H1 (cell line): Measurements from ENCODE around the gene MFNG. TPM values are rescaled to one million over a fixed set of nuclear protein-coding genes. Genes with fewer than 3 reads are reported as not detected.

ENCODE experiments used
- CTCF ChIA-PET: fragments of 300-600 bp; sonication (Branson Sonifier 250); formaldehyde crosslinking; loops from one replicate; lab custom pipeline; 2021; ENCODE audit not compliant: partially characterized antibody; lab: Charles Lee
- POLR2A ChIA-PET: fragments of 300-600 bp; sonication (Branson Sonifier 250); formaldehyde crosslinking; loops from one replicate; lab custom pipeline; 2021; ENCODE audit warnings: inconsistent platforms; ENCODE audit not compliant: partially characterized antibody; lab: Charles Lee
- DNase-seq, 2 experiments: peaks; one replicate each; pipeline versions ENCODE4 v3.0.0 to v3.0.0-alpha.2; 2010 to 2022; ENCODE audit warnings: low spot score in 2 of 2, low read depth in 1 of 2, mixed read lengths in 1 of 2
- FAIRE-seq: peaks from 2 replicates; lab custom pipeline; 2011; peaks lifted over from hg19 to GRCh38; lab: Jason Lieb, UNC
- H2AFZ ChIP-seq: 2 replicates; pipeline ENCODE4 v1.8.1; 2012; ENCODE audit warnings: low read length, inconsistent platforms
- H2AK5ac ChIP-seq: 2 replicates; pipeline ENCODE4 v1.6.1; 2013; ENCODE audit warnings: low read depth, low read length
- H2BK120ac ChIP-seq: replicated peaks from 2 replicates; pipeline ENCODE3; 2013; ENCODE audit warnings: low read depth, low read length, inconsistent platforms
- H2BK12ac ChIP-seq: 2 replicates; pipeline ENCODE4 v1.6.1; 2013; ENCODE audit warnings: low read depth, low read length
- H2BK15ac ChIP-seq: 2 replicates; pipeline ENCODE4 v1.6.1; 2013; ENCODE audit warnings: low read length
- H2BK20ac ChIP-seq: 2 replicates; pipeline ENCODE4 v1.6.1; 2013; ENCODE audit warnings: low read length
- H2BK5ac ChIP-seq: 2 replicates; pipeline ENCODE4 v1.6.1; 2013; ENCODE audit warnings: low read depth, low read length
- H3K14ac ChIP-seq: 2 replicates; pipeline ENCODE4 v1.6.1; 2013; ENCODE audit warnings: inconsistent platforms; ENCODE audit not compliant: insufficient read length
- H3K18ac ChIP-seq: 2 replicates; pipeline ENCODE4 v1.6.1; 2013; ENCODE audit warnings: low read length; ENCODE audit errors: extremely low read depth
- H3K23ac ChIP-seq: 2 replicates; pipeline ENCODE4 v1.6.1; 2013; ENCODE audit warnings: inconsistent platforms; ENCODE audit not compliant: insufficient read length
- H3K23me2 ChIP-seq: 2 replicates; pipeline ENCODE4 v1.6.1; 2013; ENCODE audit warnings: low read depth, low read length
- H3K27ac ChIP-seq: 2 replicates; pipeline ENCODE4 v1.6.1; 2011; ENCODE audit warnings: low read depth, low read length, inconsistent platforms
- H3K27me3 ChIP-seq, 4 experiments: replicated peaks in 1 of 4; 1 replicate in 1 of 4; 2 replicates in 3 of 4; pipeline versions ENCODE4 v1.6.1 to v1.8.1; 2011 to 2013; ENCODE audit warnings: low read length in 3 of 4, mild to moderate bottlenecking in 3 of 4, inconsistent platforms in 2 of 4, mixed read lengths in 2 of 4, moderate library complexity in 1 of 4; ENCODE audit not compliant: control insufficient read depth in 3 of 4, insufficient read depth in 3 of 4; ENCODE audit errors: extremely low read depth in 1 of 4
- H3K36me3 ChIP-seq, 4 experiments: 2 replicates each; pipeline versions ENCODE4 v1.6.1 to v1.8.1; 2011 to 2013; ENCODE audit warnings: mild to moderate bottlenecking in 4 of 4, low read length in 3 of 4, moderate library complexity in 2 of 4, control low read depth in 1 of 4, inconsistent platforms in 1 of 4; ENCODE audit not compliant: insufficient read depth in 4 of 4, control insufficient read depth in 2 of 4
- H3K4ac ChIP-seq: replicated peaks from 2 replicates; pipeline ENCODE3; 2013; ENCODE audit warnings: low read length, low read depth, mixed read lengths, inconsistent platforms; ENCODE audit not compliant: insufficient read length
- H3K4me1 ChIP-seq, 4 experiments: replicated peaks in 1 of 4; 1 replicate in 1 of 4; 2 replicates in 3 of 4; pipeline versions ENCODE4 v1.6.1 to v1.8.1; 2011 to 2013; ENCODE audit warnings: low read length in 3 of 4, inconsistent platforms in 2 of 4, mixed read lengths in 1 of 4; ENCODE audit not compliant: insufficient read depth in 4 of 4, control insufficient read depth in 3 of 4
- H3K4me2 ChIP-seq, 2 experiments: 2 replicates each; pipeline versions ENCODE4 v1.6.1 to v1.8.1; 2011 to 2013; ENCODE audit warnings: low read depth in 2 of 2, low read length in 2 of 2, control low read depth in 1 of 2, inconsistent platforms in 1 of 2, mild to moderate bottlenecking in 1 of 2; ENCODE audit not compliant: insufficient read depth in 1 of 2
- H3K4me3 ChIP-seq, 4 experiments: fragments of 200-600, 300-600 bp in 1 of 4; sonication (generic), shearing (Covaris generic), sonication (Bioruptor Twin) in 1 of 4; 2 replicates each; pipeline versions ENCODE4 v1.5.1 to v1.8.1; 2011 to 2016; ENCODE audit warnings: low read length in 4 of 4, low read depth in 3 of 4, control low read depth in 2 of 4, inconsistent platforms in 2 of 4, mild to moderate bottlenecking in 2 of 4, mixed read lengths in 1 of 4, moderate library complexity in 1 of 4; ENCODE audit not compliant: insufficient read depth in 2 of 4; ENCODE audit errors: extremely low read depth in 1 of 4
- H3K56ac ChIP-seq: replicated peaks from 2 replicates; pipeline ENCODE3; 2013; ENCODE audit warnings: low read depth, mild to moderate bottlenecking, mixed read lengths, low read length, inconsistent platforms; ENCODE audit not compliant: insufficient read length
- H3K79me1 ChIP-seq: 2 replicates; pipeline ENCODE4 v1.6.1; 2013; ENCODE audit warnings: low read depth, low read length, control low read depth
- H3K79me2 ChIP-seq, 2 experiments: 2 replicates each; pipeline versions ENCODE4 v1.6.1 to v1.8.1; 2012 to 2013; ENCODE audit warnings: low read length in 2 of 2, mild to moderate bottlenecking in 2 of 2, inconsistent platforms in 1 of 2; ENCODE audit not compliant: insufficient read depth in 2 of 2, control insufficient read depth in 1 of 2
- H3K9ac ChIP-seq, 4 experiments: replicated peaks in 1 of 4; 1 replicate in 1 of 4; 2 replicates in 3 of 4; pipeline versions ENCODE4 v1.6.1 to v1.8.1; 2011 to 2013; ENCODE audit warnings: low read depth in 3 of 4, low read length in 3 of 4, control low read depth in 2 of 4, mild to moderate bottlenecking in 2 of 4, moderate library complexity in 2 of 4, inconsistent platforms in 1 of 4; ENCODE audit errors: extremely low read depth in 1 of 4
- H3K9me3 ChIP-seq, 2 experiments: 2 replicates each; pipeline versions ENCODE4 v1.6.1 to v1.8.1; 2012 to 2013; ENCODE audit warnings: mild to moderate bottlenecking in 2 of 2, moderate library complexity in 2 of 2, control low read depth in 1 of 2, inconsistent platforms in 1 of 2, low read depth in 1 of 2, low read length in 1 of 2, mixed read lengths in 1 of 2; ENCODE audit not compliant: insufficient read depth in 2 of 2
- H4K20me1 ChIP-seq, 2 experiments: replicated peaks in 1 of 2; 2 replicates each; pipeline versions ENCODE3 to v1.8.1; 2011 to 2013; ENCODE audit warnings: inconsistent platforms in 2 of 2, low read length in 2 of 2, mild to moderate bottlenecking in 1 of 2; ENCODE audit not compliant: insufficient read depth in 2 of 2, control insufficient read depth in 1 of 2
- H4K5ac ChIP-seq: 2 replicates; pipeline ENCODE4 v1.6.1; 2013; ENCODE audit warnings: low read length, low read depth, mixed read lengths, inconsistent platforms; ENCODE audit not compliant: insufficient read length
- H4K8ac ChIP-seq: 2 replicates; pipeline ENCODE4 v1.8.0; 2013; ENCODE audit warnings: mild to moderate bottlenecking, moderate library complexity, low read length, inconsistent platforms; ENCODE audit not compliant: insufficient read depth; ENCODE audit errors: extremely low read depth
- H4K91ac ChIP-seq: replicated peaks from 2 replicates; pipeline ENCODE3; 2013; ENCODE audit warnings: low read length, mixed read lengths, inconsistent platforms; ENCODE audit not compliant: insufficient read length
- ASH2L ChIP-seq: fragments of 200-600, 300-600 bp; sonication (generic); IDR thresholded peaks from one replicate; pipeline ENCODE4 v1.7.1; 2017; ENCODE audit warnings: low read length
- BCL11A ChIP-seq, 2 experiments: IDR thresholded peaks; one replicate each; pipeline ENCODE4 v1.6.1; 2011; ENCODE audit warnings: low read depth in 2 of 2, low read length in 2 of 2, mild to moderate bottlenecking in 2 of 2
- CHD1 ChIP-seq: IDR thresholded peaks from 2 replicates; pipeline ENCODE4 v1.6.1; 2012; ENCODE audit warnings: low read depth, low read length, improper control_type of control experiment
- HDAC6 ChIP-seq: IDR thresholded peaks from one replicate; pipeline ENCODE4 v1.7.1; 2012; ENCODE audit warnings: low read depth, mild to moderate bottlenecking, inconsistent platforms, low read length, moderate library complexity
- MAFK ChIP-seq: IDR thresholded peaks from 2 replicates; pipeline ENCODE4 v1.6.1; 2012; ENCODE audit warnings: low read depth, mild to moderate bottlenecking, improper control_type of control experiment, low read length
- NRF1 ChIP-seq: IDR thresholded peaks from 2 replicates; pipeline ENCODE4 v1.6.1; 2011; ENCODE audit warnings: mild to moderate bottlenecking, low read depth, low read length, improper control_type of control experiment
- POLR2A ChIP-seq, 2 experiments: IDR thresholded peaks; 1 replicate in 1 of 2; 2 replicates in 1 of 2; pipeline ENCODE4 v1.6.1; 2011; ENCODE audit warnings: low read depth in 2 of 2, low read length in 2 of 2, mild to moderate bottlenecking in 2 of 2; ENCODE audit errors: control extremely low read depth in 1 of 2
- POLR2AphosphoS5 ChIP-seq: IDR thresholded peaks from 2 replicates; pipeline ENCODE4 v1.6.1; 2011; ENCODE audit warnings: low read depth, low read length
- RXRA ChIP-seq: IDR thresholded peaks from 2 replicates; pipeline ENCODE4 v1.6.1; 2011; ENCODE audit warnings: low read depth, mild to moderate bottlenecking, low read length, moderate library complexity; ENCODE audit not compliant: insufficient read depth
- SAP30 ChIP-seq: fragments of 300-600 bp; sonication (generic); IDR thresholded peaks from 2 replicates; pipeline ENCODE4 v1.7.1; 2012; ENCODE audit warnings: low read length, moderate library complexity, mild to moderate bottlenecking, inconsistent platforms; ENCODE audit not compliant: insufficient read depth, insufficient replicate concordance
- SP1 ChIP-seq: IDR thresholded peaks from 2 replicates; pipeline ENCODE4 v1.6.1; 2011; ENCODE audit warnings: low read depth, low read length
- SUZ12 ChIP-seq: fragments of 200-600 bp; sonication (generic); IDR thresholded peaks from 2 replicates; pipeline ENCODE4 v1.6.1; 2012; ENCODE audit warnings: mild to moderate bottlenecking, inconsistent platforms, low read length, moderate library complexity, mixed read lengths
- TEAD4 ChIP-seq: IDR thresholded peaks from 2 replicates; pipeline ENCODE4 v1.6.1; 2012; ENCODE audit warnings: low read depth, low read length, inconsistent platforms, mixed read lengths
- WGBS, 2 experiments: shearing (Covaris generic) in 1 of 2; methylation state at CpG; one replicate each; pipeline versions ENCODE4 v1.1.6 to v1.1.7; 2013 to 2015; ENCODE audit warnings: low lambda C conversion rate in 2 of 2, mixed read lengths in 2 of 2, inconsistent platforms in 1 of 2, low coverage in 1 of 2, missing lambda C conversion rate in 1 of 2; ENCODE audit not compliant: insufficient replicate concordance in 2 of 2, insufficient coverage in 1 of 2, insufficient read length in 1 of 2; ENCODE audit errors: extremely low coverage in 1 of 2, missing lambda C conversion rate in 1 of 2; 5-methylcytosine and 5-hydroxymethylcytosine counted together
- polyA plus RNA-seq, 7 experiments: library from polyadenylated mRNA; depleted of rRNA in 3 of 7; stranded (reverse) in 5 of 7; unstranded in 2 of 7; fragments of >200 nt in 5 of 7; fragments of 200-250 nt in 2 of 7; gene quantifications; 1 replicate in 5 of 7; 2 replicates in 1 of 7; 4 replicates in 1 of 7; pipeline versions ENCODE4 v1.2.1 to v1.2.3, GENCODE V29; 2011 to 2013; ENCODE audit warnings: missing spikeins in 2 of 7, mixed read lengths in 2 of 7
- total RNA-seq: library from RNA; stranded (reverse); fragmentation: NEBNext Ultra II Directional; extraction: Animal tissue kit (Norgen Biotek cat#: 25700); gene quantifications from 2 replicates; pipeline ENCODE4 v1.2.1, GENCODE V29; 2021
- TF ChIP-seq, protein P1 (sequence below): IDR thresholded peaks from 2 replicates; pipeline ENCODE4 v1.6.1; 2012; ENCODE audit warnings: inconsistent platforms

Gene MFNG
- total and polyA plus RNA-seq, 2 of the 8 experiments (the other 6 are each of a cell fraction or from before 2014, with no cell fraction given): 1.7 to 5.5 TPM

DNA sequence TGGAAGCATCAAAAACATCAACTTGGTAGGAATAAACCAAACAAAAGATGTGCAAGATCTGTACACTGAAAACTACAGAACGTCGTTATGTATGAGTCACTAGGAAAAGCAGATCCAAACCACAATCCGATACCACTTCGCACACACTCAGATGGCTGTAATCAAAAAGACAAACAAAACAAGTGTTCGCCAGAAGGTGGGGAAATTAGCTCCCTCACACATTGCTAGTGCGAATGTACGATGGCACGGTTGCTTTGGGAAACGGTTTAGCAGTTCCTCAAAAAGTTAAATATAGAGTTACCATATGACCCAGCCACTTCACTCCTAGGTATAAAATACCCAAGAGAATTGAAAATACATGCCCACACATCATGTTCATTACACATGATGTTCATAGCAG is 47.8 kb upstream of the MFNG start:
- no peak overlapping the region for H2BK15ac ChIP-seq
- H3K79me1 ChIP-seq: no peaks in the 10 kb centered on the region
- no peak overlapping the region for H2BK12ac ChIP-seq
- peaks cover 0 to 1% of the 10 kb centered on the region in 2 experiments for H4K20me1 ChIP-seq
- no peaks in the 10 kb centered on the region for H3K36me3 ChIP-seq
- H3K4me2 ChIP-seq: no peak overlapping the region
- no peak overlapping the region for H4K91ac ChIP-seq
- no peak overlapping the region for H2BK20ac ChIP-seq
- no peak overlapping the region for H4K5ac ChIP-seq
- no peaks in the 10 kb centered on the region for H3K79me2 ChIP-seq
- no peak overlapping the region for H3K9ac ChIP-seq
- DNase-seq: no peak
- H3K56ac ChIP-seq: no peak overlapping the region
- no peaks in the 10 kb centered on the region for H3K27me3 ChIP-seq
- no peaks in the 10 kb centered on the region for H3K9me3 ChIP-seq
- no peak overlapping the region for H3K23ac ChIP-seq
- FAIRE-seq: no peak
- no peak overlapping the region for H2BK120ac ChIP-seq
- no peak overlapping the region for H3K27ac ChIP-seq
- H3K18ac ChIP-seq: no peak overlapping the region
- H4K8ac ChIP-seq: no peak overlapping the region
- no peak overlapping the region for H3K4me3 ChIP-seq
- no peak overlapping the region for H3K4ac ChIP-seq
- no peak overlapping the region for H2AK5ac ChIP-seq
- ChIA-PET POLR2A (no interaction called here), CTCF (interaction anchor here (0.9 to 1.8 kb wide), 4 partner anchors 10 to 34 kb away, joined by 3 to 8 read pairs (median 4); no protein-coding TSS in a partner anchor)
- TF ChIP-seq TEAD4 (no peak), SP1 (no peak), POLR2AphosphoS5 (no peak), SAP30 (no peak), NRF1 (no peak), CHD1 (no peak), BCL11A (IDR thresholded peaks at IDR 0.05; ENCODE audit: low read depth in 2 of 2, low read length in 2 of 2) (no peak), SUZ12 (no peak), RXRA (no peak), ASH2L (no peak), MAFK (no peak), POLR2A (IDR thresholded peaks at IDR 0.05; ENCODE audit: control extremely low read depth in 1 of 2, low read depth in 2 of 2, low read length in 2 of 2) (no peak), HDAC6 (no peak)
- TF ChIP-seq, protein P1, sequence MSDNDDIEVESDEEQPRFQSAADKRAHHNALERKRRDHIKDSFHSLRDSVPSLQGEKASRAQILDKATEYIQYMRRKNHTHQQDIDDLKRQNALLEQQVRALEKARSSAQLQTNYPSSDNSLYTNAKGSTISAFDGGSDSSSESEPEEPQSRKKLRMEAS: no peak
- H2AFZ ChIP-seq: no peak overlapping the region
- H3K23me2 ChIP-seq: no peaks in the 10 kb centered on the region
- no peak overlapping the region for H3K14ac ChIP-seq
- peaks cover 0 to 3% (median 0%) of the 10 kb centered on the region in 4 experiments; a peak in 1 of 7 replicates for H3K4me1 ChIP-seq
- H2BK5ac ChIP-seq: no peak overlapping the region
- 92% methylated on average over 9 of the region's 9 CpGs; no CpG with 5 or more reads in 1 of the 2 experiments for WGBS, 2 experiments
